IPS-18c (cell line): ENCODE data around the gene NCOA1.
"Not testable (repeated sequence)": the region's sequence is repeated elsewhere in the genome, so short reads cannot be mapped to it uniquely, and the experiment has no call there.

Experiments used
- H3K4me3 ChIP-seq: 2 replicates; pipeline ENCODE4 v1.7.0; 2013; ENCODE audit warnings: low read depth, mild to moderate bottlenecking, low read length, moderate library complexity; ENCODE audit not compliant: insufficient read depth
- H3K9me3 ChIP-seq: one replicate; pipeline ENCODE4 v1.6.1; 2013; ENCODE audit warnings: mild to moderate bottlenecking, low read length, moderate library complexity; ENCODE audit not compliant: control insufficient read depth, insufficient read depth

Gene NCOA1

DNA sequence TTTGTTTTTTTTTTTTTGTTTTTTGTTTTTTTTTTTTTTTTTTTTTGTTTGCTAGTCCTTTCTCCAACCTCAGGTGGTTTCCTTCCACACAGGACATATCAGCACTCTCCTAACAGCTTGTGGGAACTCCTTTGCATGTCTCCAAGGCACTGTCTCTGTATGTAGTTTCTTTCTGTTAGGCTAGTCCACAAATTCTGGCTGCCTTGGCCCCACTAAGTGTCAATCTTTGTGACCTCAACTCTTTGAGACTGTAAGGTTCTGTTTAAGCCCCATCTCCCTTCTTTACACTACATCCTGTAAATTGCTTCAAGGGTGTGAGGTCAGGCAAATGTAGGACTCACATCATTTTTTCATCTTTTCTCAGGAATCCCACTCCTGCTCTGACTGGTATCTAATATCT lies 85.1 kb downstream of the NCOA1 start:
- H3K9me3 ChIP-seq = no peaks in the 10 kb centered on the region

DNA sequence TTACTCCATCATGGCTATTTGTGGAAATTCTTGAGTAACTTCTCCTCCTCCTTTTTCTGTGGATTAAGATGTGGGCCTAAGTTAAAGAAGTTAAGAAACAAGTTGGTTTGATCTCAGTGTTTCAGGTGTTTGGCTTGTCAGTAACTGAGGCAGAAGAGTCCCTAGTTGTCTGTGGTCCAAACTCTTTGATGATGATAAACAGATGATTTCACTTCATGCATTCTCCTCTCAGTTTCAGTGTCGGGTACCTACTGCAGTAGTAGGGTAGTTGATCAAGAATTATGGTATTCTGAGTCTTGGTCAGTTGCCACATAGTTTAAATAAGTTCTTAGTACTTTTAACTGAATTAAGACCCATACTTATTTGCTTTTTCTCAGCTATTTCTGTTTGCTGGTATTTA lies 85.6 kb downstream of the NCOA1 start:
- Histone ChIP-seq H3K4me3 (no peak overlapping the region), H3K9me3 (no peaks in the 10 kb centered on the region)

More for the DNA sequence above, 85.1 kb downstream of the NCOA1 start:
- no peak overlapping the region for H3K4me3 ChIP-seq

DNA sequence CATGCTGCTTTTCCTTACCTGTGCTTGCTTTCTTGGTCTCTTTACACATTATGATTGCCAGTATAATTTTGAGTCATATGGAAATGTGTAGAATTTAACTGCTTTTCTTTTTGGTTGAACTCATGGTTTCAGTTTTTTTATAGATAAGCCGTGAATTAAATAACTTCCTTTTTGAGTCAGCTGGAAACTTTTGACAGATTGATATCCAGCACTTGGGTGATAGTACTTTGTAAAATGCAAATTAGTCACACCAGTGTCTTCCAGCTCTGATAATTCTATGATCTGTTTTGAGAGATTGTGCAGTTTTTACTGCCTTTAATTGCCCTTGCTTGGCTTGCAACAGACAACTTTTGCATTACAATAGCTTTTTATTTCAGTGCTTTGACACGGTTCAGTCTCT lies 86.4 kb downstream of the NCOA1 start:
- Histone ChIP-seq H3K4me3 (no peak overlapping the region), H3K9me3 (no peaks in the 10 kb centered on the region)

DNA sequence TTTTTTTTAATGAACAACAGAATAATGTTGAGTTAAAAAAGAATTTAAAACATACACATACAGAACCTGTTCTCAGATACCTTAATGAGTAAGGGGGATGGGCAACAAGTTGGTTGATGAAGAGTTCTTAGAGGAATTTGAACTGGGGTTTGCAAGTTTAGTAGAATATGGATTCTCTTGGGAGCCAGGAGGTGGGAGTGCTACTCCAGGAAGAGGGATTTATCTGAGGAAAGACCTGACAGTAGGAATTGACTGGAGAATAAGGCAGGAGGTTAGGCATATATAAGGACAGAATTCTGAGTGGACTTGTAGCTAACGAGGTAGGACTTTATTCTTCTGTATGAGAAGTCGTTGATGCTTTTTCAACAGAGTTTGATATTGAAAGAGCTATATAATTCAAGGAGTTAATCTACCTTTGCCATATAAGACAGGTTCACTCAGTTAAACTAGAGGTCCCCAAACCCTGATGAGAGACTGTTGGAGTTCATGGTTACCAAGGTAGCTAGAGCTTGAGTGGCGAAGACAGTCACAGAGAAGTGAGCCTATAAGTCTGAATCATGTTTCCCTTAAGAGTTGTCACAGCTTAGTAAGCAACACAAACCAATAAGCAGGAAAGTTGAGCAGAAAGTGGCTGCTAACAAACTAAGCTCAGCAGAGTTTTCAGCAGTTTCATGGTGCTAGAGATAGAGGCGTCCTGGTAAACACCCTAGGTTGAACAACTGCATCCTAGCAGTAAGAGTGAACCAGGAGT lies 88.2 kb downstream of the NCOA1 start:
- Histone ChIP-seq H3K4me3 (no peak overlapping the region), H3K9me3 (no peaks in the 10 kb centered on the region)

GRCh38 chr2:24580561-24580960 lies 89.5 kb downstream of the NCOA1 start:
- Histone ChIP-seq H3K4me3 (no peak overlapping the region), H3K9me3 (no peaks in the 10 kb centered on the region)

DNA sequence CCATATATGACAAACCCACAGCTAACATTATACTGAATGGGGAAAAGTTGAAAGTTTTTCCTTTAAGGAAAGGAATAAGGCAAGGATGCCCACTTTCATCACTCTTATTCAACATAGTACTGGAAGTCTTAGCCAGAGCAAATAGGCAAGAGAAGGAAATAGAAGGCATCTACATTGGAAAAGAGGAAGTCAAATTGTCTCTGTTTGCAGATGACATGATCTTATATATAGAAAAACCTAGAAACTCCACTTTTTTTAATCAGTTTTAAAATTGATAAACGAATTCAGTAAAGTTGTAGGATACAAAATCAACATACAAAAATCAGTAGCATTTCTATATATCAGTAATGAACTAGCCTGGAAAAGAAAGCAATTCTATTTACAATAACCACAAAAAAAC lies 90.9 kb downstream of the NCOA1 start:
- not testable (repeated sequence) for H3K9me3 ChIP-seq, H3K4me3 ChIP-seq

DNA sequence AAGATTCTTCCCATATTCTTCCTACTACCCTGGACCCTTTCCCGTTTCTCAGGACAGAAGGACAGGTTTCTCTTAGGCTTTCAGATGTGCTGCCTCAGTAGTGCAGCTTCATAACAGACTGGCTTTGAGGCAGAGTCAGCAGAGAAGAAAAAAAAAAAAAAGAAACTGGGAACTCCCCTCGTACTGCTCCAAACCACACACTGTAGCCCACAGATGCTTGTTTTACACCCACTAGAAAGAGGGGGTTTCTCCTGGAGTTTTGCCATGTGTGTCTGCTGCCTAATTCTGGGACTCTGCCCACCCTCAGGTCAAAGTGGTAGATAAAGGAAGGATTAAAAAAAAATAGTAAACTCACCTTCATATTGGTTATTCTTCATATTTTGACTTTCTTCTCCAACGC lies 95.9 kb downstream of the NCOA1 start:
- no peaks in the 10 kb centered on the region for H3K9me3 ChIP-seq
- no peak overlapping the region for H3K4me3 ChIP-seq

- H3K4me3 ChIP-seq = no peak overlapping the region
- no peaks in the 10 kb centered on the region for H3K9me3 ChIP-seq
Measured at GRCh38 chr2:24588294-24588693, 97.2 kb downstream of the NCOA1 start.

GRCh38 chr2:24592441-24593100 lies 101.5 kb downstream of the NCOA1 start:
- no peak overlapping the region for H3K4me3 ChIP-seq
- no peaks in the 10 kb centered on the region for H3K9me3 ChIP-seq

GRCh38 chr2:24594283-24594682 lies 103.2 kb downstream of the NCOA1 start:
- no peaks in the 10 kb centered on the region for H3K9me3 ChIP-seq
- no peak overlapping the region for H3K4me3 ChIP-seq

DNA sequence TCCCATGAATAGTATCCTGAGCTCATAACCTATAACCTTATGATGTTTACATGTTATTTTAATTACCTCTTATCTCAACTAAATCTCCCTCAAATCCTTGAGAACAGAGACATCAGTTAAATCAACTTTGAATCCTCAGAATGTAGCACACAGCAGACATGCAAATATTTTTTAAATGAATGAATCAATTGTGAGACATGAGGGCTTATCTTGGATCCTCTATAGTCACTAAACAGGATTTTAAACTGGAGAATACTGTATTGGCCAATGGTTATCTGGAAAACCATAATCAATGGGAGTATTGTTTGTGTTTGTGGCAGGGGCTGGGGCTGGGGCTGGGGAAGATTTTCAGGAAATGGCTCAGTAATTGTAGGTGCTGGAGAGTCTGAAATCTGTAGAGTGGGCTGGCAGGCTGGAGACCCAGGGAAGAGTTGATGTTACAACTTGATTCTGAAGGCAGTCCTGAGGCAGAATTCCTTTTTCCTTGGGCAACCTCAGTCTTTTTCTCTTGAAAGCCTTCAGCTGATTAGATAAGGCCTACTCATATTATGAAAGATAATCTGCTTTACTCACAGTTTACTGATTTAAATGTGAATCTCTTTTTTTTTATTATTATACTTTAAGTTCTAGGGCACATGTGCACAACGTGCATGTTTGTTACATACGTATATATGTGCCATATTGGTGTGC lies 106.3 kb downstream of the NCOA1 start:
- no peak overlapping the region for H3K4me3 ChIP-seq
- no peaks in the 10 kb centered on the region for H3K9me3 ChIP-seq

- H3K4me3 ChIP-seq, H3K9me3 ChIP-seq: not testable (repeated sequence)
Measured at GRCh38 chr2:24600140-24600539, 109.1 kb downstream of the NCOA1 start.

DNA sequence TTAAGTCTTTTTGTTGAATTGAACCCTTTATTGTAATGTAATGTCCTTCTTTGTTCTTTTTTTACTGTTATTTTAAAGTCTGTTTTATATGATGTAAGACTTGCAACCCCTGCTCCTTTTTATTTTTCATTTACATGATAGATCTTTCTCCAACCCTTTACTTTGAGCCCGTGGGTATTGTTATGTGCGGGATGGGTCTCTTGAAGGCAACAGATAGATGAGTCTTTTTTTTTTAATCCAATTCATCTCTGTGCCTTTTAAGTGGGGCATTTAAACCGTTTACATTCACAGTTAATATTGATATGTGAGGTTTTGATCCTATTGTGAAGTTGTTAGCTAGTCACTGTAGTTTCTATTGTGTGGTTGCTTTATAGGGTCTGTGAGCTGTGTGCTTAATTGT lies 120.6 kb downstream of the NCOA1 start:
- H3K9me3 ChIP-seq = no peaks in the 10 kb centered on the region

DNA sequence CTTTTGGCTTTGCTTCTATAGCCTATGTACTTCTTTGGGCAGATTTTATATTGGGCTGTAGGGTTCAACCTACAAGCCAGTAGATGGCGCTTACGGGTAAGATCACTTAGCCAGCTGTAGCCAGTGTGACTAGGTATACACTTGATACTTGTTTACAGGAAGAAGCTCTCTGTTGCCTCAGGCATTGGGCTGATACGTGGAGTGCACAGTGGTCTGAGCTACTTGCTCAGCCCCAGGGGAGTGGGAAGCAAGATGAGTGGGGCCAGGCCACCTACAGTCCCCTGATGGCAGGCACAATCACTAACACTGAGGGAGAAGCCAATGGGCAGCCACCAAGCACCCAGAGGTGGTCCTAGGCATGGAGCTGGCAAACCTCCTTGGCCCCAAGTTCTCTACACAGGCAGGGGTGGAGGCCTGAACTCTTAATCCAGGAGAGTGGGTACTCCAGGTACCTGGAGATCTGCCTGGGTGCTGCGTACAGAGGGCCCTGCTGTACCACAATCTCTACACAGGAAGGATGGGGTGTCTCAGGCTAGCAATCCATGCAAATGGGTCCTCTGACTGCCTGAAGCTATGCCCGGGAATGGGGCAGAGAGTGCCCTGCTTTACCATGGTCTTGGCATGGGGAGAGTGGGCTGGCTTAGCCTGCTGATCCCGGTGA lies 122.2 kb downstream of the NCOA1 start:
- Histone ChIP-seq H3K4me3 (no peak overlapping the region), H3K9me3 (no peaks in the 10 kb centered on the region)

More for the DNA sequence above, 120.6 kb downstream of the NCOA1 start:
- H3K4me3 ChIP-seq = no peak overlapping the region

- H3K4me3 ChIP-seq = no peak overlapping the region
- no peaks in the 10 kb centered on the region for H3K9me3 ChIP-seq
Measured at GRCh38 chr2:24616616-24617015, 125.6 kb downstream of the NCOA1 start.

DNA sequence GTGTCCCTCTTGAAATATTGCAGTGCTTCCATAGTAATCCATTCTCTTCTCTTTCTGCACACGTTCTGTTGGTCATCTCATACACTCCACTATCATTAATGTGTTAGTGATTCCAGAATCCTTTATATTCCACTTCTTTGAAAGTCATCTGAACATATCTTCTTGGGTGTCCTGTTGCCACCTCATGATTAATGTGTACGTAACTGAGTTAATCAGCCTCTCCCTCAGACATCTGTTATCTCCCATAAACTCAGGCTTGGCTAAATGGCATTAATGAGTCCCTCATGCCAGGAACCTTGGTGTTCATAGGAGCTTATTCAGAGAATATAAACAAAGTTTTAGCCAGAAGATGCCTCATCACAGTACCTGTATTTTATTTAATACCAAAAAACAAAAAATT lies 126.4 kb downstream of the NCOA1 start:
- Histone ChIP-seq H3K4me3 (no peak overlapping the region), H3K9me3 (no peaks in the 10 kb centered on the region)

GRCh38 chr2:24618144-24618543 lies 127.1 kb downstream of the NCOA1 start:
- H3K4me3 ChIP-seq = no peak overlapping the region

GRCh38 chr2:24618680-24619079 lies 127.6 kb downstream of the NCOA1 start:
- no peaks in the 10 kb centered on the region for H3K9me3 ChIP-seq

More at GRCh38 chr2:24618144-24618543, 127.1 kb downstream of the NCOA1 start:
- no peaks in the 10 kb centered on the region for H3K9me3 ChIP-seq

More at GRCh38 chr2:24618680-24619079, 127.6 kb downstream of the NCOA1 start:
- no peak overlapping the region for H3K4me3 ChIP-seq
